Activated T-cell treated with anti-CD3 and anti-CD28 coated beads, Interleukin-2, amount 50 U/mL, for 72 hours (primary cell): ENCODE results near the gene SCYL1. TPM values are rescaled to one million over a fixed set of nuclear protein-coding genes. Genes with fewer than 3 reads are reported as not detected.

ENCODE experiments used
- ATAC-seq, 2 donors: fragments of 150-1000 bp; cut with Tn5 transposase; replicated peaks in 1 of 2; 2 replicates each; pipeline ENCODE4 v1.10.0; 2021; ENCODE audit warnings: moderate library complexity in 2 of 2, mild to moderate bottlenecking in 1 of 2
- DNase-seq, 2 donors: peaks; one replicate each; pipeline ENCODE4 v3.0.0; 2021 to 2022; ENCODE audit warnings: mixed read lengths in 1 of 2
- H3K27ac Mint-ChIP-seq: one replicate; pipeline ENCODE4 v1.8.0; 2022; ENCODE audit warnings: mild to moderate bottlenecking, moderate library complexity, mixed read lengths
- H3K27me3 Mint-ChIP-seq: one replicate; pipeline ENCODE4 v1.8.0; 2022; ENCODE audit warnings: low read depth, mixed read lengths
- H3K36me3 Mint-ChIP-seq, 2 donors: one replicate each; pipeline ENCODE4 v1.8.0; 2022; ENCODE audit warnings: mixed read lengths in 2 of 2, mild to moderate bottlenecking in 1 of 2; ENCODE audit not compliant: insufficient read depth in 2 of 2
- H3K4me1 Mint-ChIP-seq: one replicate; pipeline ENCODE4 v1.8.0; 2022; ENCODE audit warnings: low read depth, mixed read lengths
- H3K4me3 Mint-ChIP-seq, 2 donors: one replicate each; pipeline ENCODE4 v1.8.0; 2022; ENCODE audit warnings: mild to moderate bottlenecking in 2 of 2, mixed read lengths in 2 of 2, moderate library complexity in 2 of 2
- H3K9me3 Mint-ChIP-seq, 2 donors: one replicate each; pipeline ENCODE4 v1.8.0; 2022; ENCODE audit warnings: mixed read lengths in 2 of 2
- total RNA-seq, 2 donors: library from RNA; stranded (reverse); gene quantifications; one replicate each; pipeline ENCODE4 v1.2.3, GENCODE V29; 2022

SCYL1 gene
- total RNA-seq, 2 donors from 2014 or later, result 77.9 to 83.4 TPM

GRCh38 chr11:65551572-65552387, 26.9 kb downstream of the SCYL1 start:
- H3K4me1 Mint-ChIP-seq, result peaks cover 77% of the 10 kb centered on the region
- ATAC-seq (peak; percentile 47), DNase-seq (peak; percentile 75 to 76)
- H3K27ac Mint-ChIP-seq, result peak overlapping the region; percentile 5
- peak overlapping the region in 1 of 2 donors; percentile 38 for H3K4me3 Mint-ChIP-seq
- H3K9me3 Mint-ChIP-seq, result no peaks in the 10 kb centered on the region
- H3K27me3 Mint-ChIP-seq, result no peaks in the 10 kb centered on the region
- H3K36me3 Mint-ChIP-seq, result peaks cover 13 to 23% of the 10 kb centered on the region in 2 donors

GRCh38 chr11:65552388-65552951, 27.6 kb downstream of the SCYL1 start:
- Mint-ChIP-seq H3K36me3 (peaks cover 13 to 23% of the 10 kb centered on the region in 2 donors), H3K4me1 (peaks cover 77% of the 10 kb centered on the region), H3K27ac (no peak overlapping the region), H3K4me3 (peak overlapping the region; percentile 18 to 38), H3K27me3 (no peaks in the 10 kb centered on the region), H3K9me3 (no peaks in the 10 kb centered on the region)
- no peak for DNase-seq
- no peak for ATAC-seq

- DNase-seq (peak; percentile 72 to 81), ATAC-seq (peak; percentile 49 to 73)
- H3K4me1 Mint-ChIP-seq, result peaks cover 67% of the 10 kb centered on the region
- H3K9me3 Mint-ChIP-seq, result no peaks in the 10 kb centered on the region
- no peaks in the 10 kb centered on the region for H3K27me3 Mint-ChIP-seq
- no peak overlapping the region for H3K27ac Mint-ChIP-seq
- peaks cover 9 to 17% of the 10 kb centered on the region in 2 donors for H3K36me3 Mint-ChIP-seq
- peak overlapping the region in 1 of 2 donors; percentile 87 for H3K4me3 Mint-ChIP-seq
These were observed 28.6 kb downstream of the SCYL1 start for GRCh38 chr11:65553301-65554001.

GRCh38 chr11:65554057-65554818, 29.4 kb downstream of the SCYL1 start:
- Mint-ChIP-seq H3K27me3 (no peaks in the 10 kb centered on the region), H3K4me1 (peaks cover 67% of the 10 kb centered on the region), H3K4me3 (peak overlapping the region; percentile 75 to 87), H3K36me3 (peaks cover 7 to 12% of the 10 kb centered on the region in 2 donors), H3K27ac (peak overlapping the region; percentile 29), H3K9me3 (no peaks in the 10 kb centered on the region)
- no peak for DNase-seq
- no peak for ATAC-seq

GRCh38 chr11:65554842-65555430, 30.1 kb downstream of the SCYL1 start:
- H3K27me3 Mint-ChIP-seq, result no peaks in the 10 kb centered on the region
- H3K27ac Mint-ChIP-seq, result peak overlapping the region; percentile 84
- DNase-seq (no peak), ATAC-seq (no peak)
- no peaks in the 10 kb centered on the region for H3K9me3 Mint-ChIP-seq
- H3K4me1 Mint-ChIP-seq, result peaks cover 72% of the 10 kb centered on the region
- H3K4me3 Mint-ChIP-seq, result peak overlapping the region; percentile 75 to 87
- peaks cover 4 to 8% of the 10 kb centered on the region in 2 donors for H3K36me3 Mint-ChIP-seq

DNA sequence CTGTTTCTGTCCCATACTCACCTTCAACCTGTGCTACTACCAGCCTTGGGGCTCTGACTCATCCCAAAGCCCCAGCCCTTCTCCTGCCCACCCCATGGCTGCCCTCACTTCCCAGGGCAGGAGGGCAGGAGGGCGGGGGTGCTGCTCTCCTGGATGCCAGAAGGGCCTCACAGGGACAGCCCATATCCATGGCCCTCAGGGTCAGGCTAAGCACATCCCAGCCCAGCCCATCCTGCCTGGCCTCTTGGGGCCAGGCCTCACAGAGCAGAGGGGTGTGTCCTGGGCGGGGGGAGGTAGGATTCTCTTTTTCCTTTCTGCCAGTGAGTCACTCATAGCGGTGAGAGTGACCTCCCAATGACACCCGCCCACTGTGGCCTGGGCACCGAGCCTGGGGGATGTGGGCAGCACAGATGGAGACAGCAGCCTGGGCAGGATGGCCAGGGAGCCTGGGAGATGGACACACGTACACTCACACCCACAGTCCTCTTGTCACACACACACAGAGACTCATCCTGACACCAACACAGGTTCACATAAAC, 30.9 kb downstream of the SCYL1 start:
- H3K9me3 Mint-ChIP-seq, result no peaks in the 10 kb centered on the region
- H3K27me3 Mint-ChIP-seq, result no peaks in the 10 kb centered on the region
- ATAC-seq (peak in 1 of 2 donors; percentile 22), DNase-seq (peak; percentile 46 to 61)
- H3K27ac Mint-ChIP-seq, result peak overlapping the region; percentile 84
- H3K4me3 Mint-ChIP-seq, result peak overlapping the region; percentile 75 to 87
- peaks cover 2 to 7% of the 10 kb centered on the region in 2 donors for H3K36me3 Mint-ChIP-seq
- H3K4me1 Mint-ChIP-seq, result peaks cover 81% of the 10 kb centered on the region

DNA sequence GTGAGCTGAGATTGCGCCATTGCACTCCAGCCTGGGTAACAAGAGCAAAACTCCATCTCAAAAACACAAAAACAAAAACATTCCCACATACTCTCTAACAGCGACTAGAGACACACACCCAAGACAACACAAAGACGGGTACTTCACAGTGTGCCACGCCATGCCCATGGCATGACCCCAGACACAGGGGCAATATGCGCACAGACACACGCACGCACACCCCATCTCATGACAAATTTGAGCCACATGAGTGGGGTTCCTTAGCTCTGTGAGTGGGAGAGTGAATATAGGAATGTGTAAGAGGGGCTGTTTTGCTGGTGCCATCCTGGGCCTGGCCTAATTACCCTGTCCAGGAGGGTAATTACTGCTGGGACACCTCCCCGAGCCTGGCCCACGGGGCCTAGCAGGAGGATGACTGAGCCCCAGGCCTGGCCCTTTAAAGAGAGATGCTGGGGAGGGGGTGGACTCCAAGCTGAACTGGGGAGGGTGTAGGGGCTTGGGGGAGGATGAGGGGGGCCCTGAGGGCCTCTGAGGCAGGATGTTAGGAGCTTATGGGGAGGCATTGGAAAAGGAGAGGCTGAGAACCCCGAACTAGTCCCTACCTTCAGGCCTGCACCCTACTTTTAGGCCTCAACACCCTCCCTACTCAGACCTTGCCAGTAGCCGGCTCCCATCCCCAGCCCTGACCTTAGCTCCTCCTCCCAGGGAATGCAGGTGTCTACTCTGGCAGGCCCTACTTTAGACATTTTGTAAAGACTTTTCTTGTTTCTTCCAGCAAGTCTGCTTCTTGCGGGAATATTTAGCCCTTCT, 31.8 kb downstream of the SCYL1 start:
- H3K27ac Mint-ChIP-seq, result peak overlapping the region; percentile 94
- no peaks in the 10 kb centered on the region for H3K27me3 Mint-ChIP-seq
- ATAC-seq (no peak), DNase-seq (no peak)
- H3K4me3 Mint-ChIP-seq, result peak overlapping the region; percentile 75 to 87
- no peaks in the 10 kb centered on the region for H3K9me3 Mint-ChIP-seq
- H3K36me3 Mint-ChIP-seq, result peaks cover 2% of the 10 kb centered on the region in 2 donors
- peaks cover 77% of the 10 kb centered on the region for H3K4me1 Mint-ChIP-seq

GRCh38 chr11:65557280-65558001, 32.6 kb downstream of the SCYL1 start:
- ATAC-seq (peak; percentile 7 to 18), DNase-seq (peak; percentile 51 to 55)
- peaks cover 76% of the 10 kb centered on the region for H3K4me1 Mint-ChIP-seq

GRCh38 chr11:65558002-65558929, 33.4 kb downstream of the SCYL1 start, which contains the start of gene LTBP3:
LTBP3 (minus strand) TSS chr11:65558359; CDS start chr11:65557959, 400 bp downstream.
- Mint-ChIP-seq H3K4me3 (peak within 1 kb of the TSS; percentile 75 to 87), H3K36me3 (no peaks in the 10 kb centered on the region), H3K27me3 (no peaks in the 10 kb centered on the region), H3K9me3 (no peaks in the 10 kb centered on the region), H3K4me1 (peaks cover 68% of the 10 kb centered on the region), H3K27ac (peak within 1 kb of the TSS; percentile 94)
- ATAC-seq, result peak; percentile 33 to 44
- peak; percentile 45 to 59 for DNase-seq

More at GRCh38 chr11:65557280-65558001, 32.6 kb downstream of the SCYL1 start:
- Mint-ChIP-seq H3K36me3 (no peaks in the 10 kb centered on the region), H3K4me3 (peak overlapping the region; percentile 75 to 87), H3K9me3 (no peaks in the 10 kb centered on the region), H3K27me3 (no peaks in the 10 kb centered on the region), H3K27ac (peak overlapping the region; percentile 94)

DNA sequence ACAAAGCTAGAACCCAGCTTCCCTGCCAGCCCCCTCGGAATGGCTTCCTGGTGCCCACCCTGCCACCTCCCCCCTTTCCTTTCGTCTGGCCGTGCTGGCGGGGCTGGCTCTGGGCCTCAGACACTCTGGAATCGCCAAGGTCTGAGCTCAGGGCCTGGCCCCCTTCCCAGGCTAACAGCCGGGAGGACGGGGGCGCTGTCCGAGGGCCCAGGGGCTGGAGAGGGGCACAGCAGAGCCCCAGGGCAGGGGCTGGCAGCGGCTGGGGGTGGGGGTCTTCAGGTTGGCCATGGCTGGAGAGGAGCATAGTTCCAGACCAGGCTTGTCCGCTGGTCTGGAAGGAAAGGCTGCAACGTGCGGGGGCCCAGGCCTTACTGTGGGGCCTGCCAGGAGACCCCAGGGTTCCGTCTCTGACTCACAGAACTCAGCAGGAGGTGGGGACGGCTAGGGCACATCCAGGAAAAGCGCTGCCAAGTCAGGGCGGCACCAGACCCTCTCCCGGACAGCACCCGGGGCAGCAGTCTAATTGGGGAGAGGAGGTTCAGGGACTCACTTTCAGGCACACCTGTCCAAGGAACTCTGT, 34.1 kb downstream of the SCYL1 start:
- H3K27me3 Mint-ChIP-seq, result no peaks in the 10 kb centered on the region
- ATAC-seq (no peak), DNase-seq (no peak)
- H3K4me3 Mint-ChIP-seq, result peak overlapping the region; percentile 67 to 77
- H3K4me1 Mint-ChIP-seq, result peaks cover 66% of the 10 kb centered on the region
- H3K9me3 Mint-ChIP-seq, result no peaks in the 10 kb centered on the region
- H3K36me3 Mint-ChIP-seq, result no peaks in the 10 kb centered on the region
- no peak overlapping the region for H3K27ac Mint-ChIP-seq
